Measurements from ENCODE around the gene CREBBP. TPM values are rescaled to one million over a fixed set of nuclear protein-coding genes. Genes with fewer than 3 reads are reported as not detected.

The CREBBP gene
- total RNA-seq, 4 donors from 2014 or later, result 48.2 to 112 (median 74.9) TPM

- Histone ChIP-seq H3K36me3 (no peaks in the 10 kb centered on the region), H3K27me3 (no peaks in the 10 kb centered on the region), H3K4me3 (no peak overlapping the region), H3K27ac (replicated peaks in 1 of 4) (no peak overlapping the region), H3K9me3 (no peaks in the 10 kb centered on the region), H3K4me1 (no peaks in the 10 kb centered on the region)
- no peak for DNase-seq (ENCODE audit: extremely low spot score)
- intact Hi-C loops (cut with DNase I), result no loop called here
- 75% methylated on average over 15 of the region's 18 CpGs for WGBS
- no peak for TF ChIP-seq POLR2AphosphoS5 (IDR thresholded peaks at IDR 0.05)
- TF ChIP-seq CTCF (IDR thresholded peaks at IDR 0.05), result no peak
- no peak for TF ChIP-seq POLR2A (IDR thresholded peaks at IDR 0.05; ENCODE audit: low read depth)
- no peak for TF ChIP-seq EP300 (IDR thresholded peaks at IDR 0.05)
Measured at GRCh38 chr16:3909791-3910583, 29.5 kb upstream of the CREBBP start.

- 94% methylated on average over 8 of the region's 17 CpGs for WGBS
- Histone ChIP-seq H3K4me1 (no peaks in the 10 kb centered on the region), H3K27ac (replicated peaks in 1 of 4) (no peak overlapping the region), H3K27me3 (no peaks in the 10 kb centered on the region), H3K9me3 (no peaks in the 10 kb centered on the region), H3K36me3 (no peaks in the 10 kb centered on the region), H3K4me3 (no peak overlapping the region)
- intact Hi-C loops (cut with DNase I), result no loop called here
- no peak for DNase-seq (ENCODE audit: extremely low spot score)
- no peak for TF ChIP-seq POLR2A (IDR thresholded peaks at IDR 0.05; ENCODE audit: low read depth)
- no peak for TF ChIP-seq EP300 (IDR thresholded peaks at IDR 0.05)
- no peak for TF ChIP-seq POLR2AphosphoS5 (IDR thresholded peaks at IDR 0.05)
- no peak for TF ChIP-seq CTCF (IDR thresholded peaks at IDR 0.05)
Measured at GRCh38 chr16:3908951-3909437, 28.5 kb upstream of the CREBBP start.

- no peak for DNase-seq (ENCODE audit: extremely low spot score)
- intact Hi-C loops (cut with DNase I), result no loop called here
- Histone ChIP-seq H3K9me3 (no peaks in the 10 kb centered on the region), H3K36me3 (no peaks in the 10 kb centered on the region), H3K27ac (replicated peaks in 1 of 4) (no peak overlapping the region), H3K4me1 (no peaks in the 10 kb centered on the region), H3K27me3 (no peaks in the 10 kb centered on the region), H3K4me3 (no peak overlapping the region)
- 84% methylated on average over 4 of the region's 4 CpGs for WGBS
- no peak for TF ChIP-seq EP300 (IDR thresholded peaks at IDR 0.05)
Measured at GRCh38 chr16:3907586-3907985, 27.1 kb upstream of the CREBBP start.

- no peaks in the 10 kb centered on the region for H3K9me3 ChIP-seq
- no peaks in the 10 kb centered on the region for H3K27me3 ChIP-seq
- H3K27ac ChIP-seq (replicated peaks in 1 of 4), result no peak overlapping the region
- WGBS, result 89% methylated on average over 1 of the region's 1 CpG
- no peak for TF ChIP-seq POLR2AphosphoS5 (IDR thresholded peaks at IDR 0.05)
- no peak for TF ChIP-seq EP300 (IDR thresholded peaks at IDR 0.05)
- no peak for TF ChIP-seq POLR2A (IDR thresholded peaks at IDR 0.05; ENCODE audit: low read depth)
- TF ChIP-seq CTCF (IDR thresholded peaks at IDR 0.05), result no peak
- H3K4me1 ChIP-seq, result no peaks in the 10 kb centered on the region
- no peaks in the 10 kb centered on the region for H3K36me3 ChIP-seq
- intact Hi-C loops (cut with DNase I), result no loop called here
- no peak for DNase-seq (ENCODE audit: extremely low spot score)
- H3K4me3 ChIP-seq, result no peak overlapping the region
Measured at GRCh38 chr16:3906363-3906762, 25.9 kb upstream of the CREBBP start.

GRCh38 chr16:3904875-3905274, 24.4 kb upstream of the CREBBP start:
- intact Hi-C loops (cut with DNase I), result no loop called here
- Histone ChIP-seq H3K9me3 (no peaks in the 10 kb centered on the region), H3K4me1 (no peaks in the 10 kb centered on the region), H3K4me3 (no peak overlapping the region), H3K27me3 (no peaks in the 10 kb centered on the region), H3K36me3 (no peaks in the 10 kb centered on the region), H3K27ac (replicated peaks in 1 of 4) (no peak overlapping the region)
- TF ChIP-seq POLR2A (IDR thresholded peaks at IDR 0.05; ENCODE audit: low read depth) (no peak), POLR2AphosphoS5 (IDR thresholded peaks at IDR 0.05) (no peak), CTCF (IDR thresholded peaks at IDR 0.05) (no peak), EP300 (IDR thresholded peaks at IDR 0.05) (no peak)
- no peak for DNase-seq (ENCODE audit: extremely low spot score)
- WGBS, result 77% methylated on average over 3 of the region's 3 CpGs
